Amniotic epithelial cell (primary cell): ENCODE measurements around the gene SLC23A2.

Experiments used
- DNase-seq: peaks from one replicate; pipeline ENCODE4 v3.0.0-alpha.2; 2010; ENCODE audit warnings: low read depth

Gene SLC23A2

DNA sequence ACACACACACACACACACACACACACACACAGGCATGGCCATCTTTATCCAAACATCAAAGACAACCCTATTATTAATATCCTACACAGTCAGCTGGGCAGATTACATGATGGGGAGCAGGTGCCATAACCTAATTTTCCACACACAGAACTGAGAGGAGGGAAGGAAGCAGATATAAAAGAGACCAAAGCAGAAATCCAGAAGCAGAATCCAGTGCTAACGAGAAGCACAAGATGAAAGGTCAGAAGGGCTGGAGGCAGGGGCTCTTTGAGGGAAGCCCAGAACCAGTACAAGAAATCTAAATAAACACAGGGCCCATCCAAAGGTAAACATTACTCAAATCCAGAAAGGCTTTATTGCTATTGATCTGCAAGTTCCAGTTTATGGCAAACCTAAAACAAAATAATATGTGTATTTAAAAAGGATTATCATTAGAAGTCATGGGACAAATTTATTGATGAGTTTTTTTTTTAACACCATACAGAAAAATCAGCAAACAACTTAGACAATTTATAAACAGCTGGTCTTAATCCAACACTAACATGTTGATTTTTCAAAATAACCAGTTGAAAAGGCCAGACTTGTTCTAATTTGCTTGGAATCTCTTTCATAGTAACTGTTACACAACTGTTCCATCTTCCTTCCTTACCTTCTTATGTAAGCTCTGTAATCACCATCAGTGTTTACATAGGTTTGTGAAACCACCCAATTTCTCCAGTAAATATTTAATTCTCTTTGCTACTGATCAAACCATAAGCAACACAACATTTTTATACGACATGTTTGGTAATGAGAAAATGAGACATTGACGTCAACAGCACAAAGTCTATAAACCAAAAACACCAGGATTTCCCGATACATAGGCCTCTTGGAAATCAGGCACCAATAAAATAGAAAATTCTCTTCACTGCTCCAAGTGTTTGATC lies 34.2 kb downstream of the SLC23A2 start:
- DNase-seq = peak; percentile 40

DNA sequence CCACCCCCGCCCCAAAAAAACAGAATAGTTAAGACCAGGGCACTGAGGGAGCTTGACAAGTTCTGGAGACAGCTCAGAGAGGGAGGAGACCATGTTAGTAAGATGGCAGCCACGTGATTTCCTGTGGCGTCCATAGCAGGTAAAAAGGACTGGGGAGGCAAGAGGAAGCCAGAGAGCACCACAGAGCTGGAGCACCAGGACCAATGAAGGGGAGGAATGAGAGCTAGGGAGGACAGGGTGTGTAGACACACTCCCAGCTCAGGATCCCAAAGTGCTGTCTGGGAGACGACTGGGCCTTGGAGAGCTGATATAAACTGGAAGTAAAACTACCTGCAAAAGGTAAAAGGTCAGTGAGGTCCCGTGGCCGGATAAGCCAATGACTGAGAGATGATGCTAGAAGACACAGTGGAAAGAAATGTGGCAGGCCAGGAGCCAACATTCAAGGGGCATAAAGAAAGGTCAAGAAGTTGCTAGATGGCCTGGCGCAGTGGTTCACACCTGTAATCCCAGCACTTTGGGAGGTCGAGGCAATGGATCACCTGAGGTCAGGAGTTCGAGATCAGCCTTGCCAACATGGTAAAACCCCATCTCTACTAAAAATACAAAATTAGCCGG lies 39.0 kb downstream of the SLC23A2 start:
- DNase-seq = peak; percentile 36

DNA sequence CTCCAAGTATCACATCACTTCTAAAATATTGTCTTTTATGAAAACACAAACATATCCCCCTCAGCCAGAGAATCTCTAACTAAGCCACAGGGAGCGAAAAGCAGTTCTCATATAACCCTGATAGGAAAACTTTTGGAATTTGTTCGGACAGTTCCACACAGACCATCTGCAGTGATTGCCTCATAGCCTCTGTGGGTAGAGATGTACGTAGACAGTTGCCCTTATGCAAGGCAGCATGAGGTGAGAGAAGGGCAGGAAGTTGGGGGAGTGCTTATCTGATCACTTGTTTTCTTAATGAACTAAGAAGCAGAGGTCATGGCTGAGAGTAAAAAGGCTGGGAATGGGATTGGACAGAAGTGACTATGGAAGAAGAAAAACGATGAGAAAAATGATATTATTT lies 39.6 kb downstream of the SLC23A2 start:
- peak; percentile 98 for DNase-seq

DNA sequence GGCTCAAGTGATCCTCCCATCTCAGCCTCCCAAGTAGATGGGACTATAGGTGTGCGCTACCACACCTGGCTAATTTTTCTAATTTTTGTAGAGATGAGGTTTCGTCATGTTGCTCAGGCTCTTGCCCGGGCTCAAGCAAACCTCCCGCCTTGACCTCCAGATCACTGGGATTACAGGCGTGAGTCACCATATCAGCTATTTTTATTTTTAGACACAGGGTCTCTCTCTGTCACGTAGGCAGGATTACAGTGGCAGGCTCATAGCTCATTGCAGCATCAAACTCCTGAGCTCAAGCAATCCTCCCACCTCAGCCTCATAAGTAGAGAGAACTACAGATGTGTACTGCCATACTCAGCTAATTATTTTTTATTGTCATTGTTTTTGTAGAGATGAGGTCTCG lies 41.7 kb downstream of the SLC23A2 start:
- DNase-seq = peak; percentile 78

DNA sequence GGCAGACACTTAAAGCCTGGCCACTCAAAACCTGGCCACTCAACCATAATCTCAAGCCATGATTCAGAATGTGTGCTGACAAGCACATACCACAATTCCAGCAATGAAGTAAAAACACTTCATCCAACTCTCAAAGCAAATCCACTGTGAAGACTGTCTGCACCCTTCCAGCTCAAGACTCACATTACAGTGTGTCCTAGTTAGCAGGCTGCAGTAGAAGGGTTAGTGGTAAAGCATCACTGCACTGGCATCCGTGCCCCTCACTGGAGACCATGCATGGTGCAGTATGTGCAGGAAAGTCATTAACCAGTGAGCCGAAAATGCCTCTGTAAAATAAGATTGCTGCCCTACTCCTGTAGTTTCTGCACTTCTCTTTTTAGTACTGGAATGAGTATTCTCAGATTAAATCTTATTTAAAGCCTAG lies 43.4 kb downstream of the SLC23A2 start:
- peak; percentile 60 for DNase-seq

DNA sequence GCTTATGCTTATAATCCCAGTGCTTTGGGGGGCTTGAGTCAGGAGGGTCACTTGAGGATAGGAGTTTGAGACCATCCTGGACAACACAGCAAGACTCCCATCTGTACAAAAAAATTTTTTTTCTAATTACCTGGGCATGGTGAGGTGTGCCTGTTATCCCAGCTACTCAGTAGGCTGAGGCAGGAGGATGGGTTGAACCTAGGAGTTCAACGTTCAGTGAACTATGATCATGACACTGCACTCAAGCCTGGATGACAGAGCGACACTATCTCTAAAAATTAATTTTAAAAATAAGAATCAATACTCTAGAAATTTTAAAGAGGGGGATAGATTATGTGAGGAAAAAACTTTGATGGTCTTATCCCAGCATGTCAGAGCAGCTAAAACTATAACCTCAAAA lies 44.1 kb downstream of the SLC23A2 start:
- DNase-seq = no peak

DNA sequence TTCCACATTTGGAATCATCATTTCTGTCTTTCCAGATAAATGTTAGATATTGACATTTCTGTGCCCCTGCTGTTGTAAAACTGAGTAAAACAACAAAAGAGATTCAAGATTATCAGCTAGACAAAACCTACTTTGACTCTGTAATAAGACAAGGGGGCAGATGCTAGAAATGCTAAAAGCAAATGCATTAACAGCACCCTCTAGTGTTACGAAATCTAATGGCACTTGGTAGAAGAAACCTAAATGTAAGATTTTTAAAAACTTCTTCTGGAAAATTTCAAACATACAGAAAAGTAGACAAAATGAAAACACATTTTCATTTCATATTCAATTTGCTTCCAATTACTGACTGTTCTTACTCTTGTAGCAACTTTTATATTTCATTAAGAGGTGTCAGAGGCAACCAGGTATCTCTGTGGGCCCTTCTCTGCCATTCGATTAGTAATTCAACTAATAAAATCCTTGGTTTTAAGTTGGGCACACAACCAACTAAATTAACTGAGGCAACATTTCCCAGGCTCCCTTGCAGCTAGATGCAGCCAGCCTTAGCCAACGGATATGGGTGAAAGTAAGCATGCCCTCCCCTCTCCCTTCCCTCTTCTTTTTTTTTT lies 45.0 kb downstream of the SLC23A2 start:
- DNase-seq = peak; percentile 68

DNA sequence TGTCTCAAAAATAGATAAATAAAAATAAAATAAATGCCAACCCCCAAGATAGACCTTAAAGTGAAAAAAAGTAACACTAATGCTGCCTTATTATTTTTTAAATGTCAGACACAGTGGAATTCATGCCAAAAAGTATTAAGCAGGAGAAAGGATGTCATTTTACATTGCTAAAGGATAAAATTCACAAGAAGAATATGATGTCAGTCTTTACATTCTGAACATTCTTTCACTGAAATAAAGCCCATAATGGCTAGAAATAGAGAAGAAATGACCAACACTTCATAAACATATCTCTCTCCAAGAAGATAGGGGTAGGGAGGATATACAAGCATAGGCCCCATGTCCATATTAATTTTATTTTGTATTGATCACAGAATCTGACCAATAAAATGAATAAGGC lies 47.4 kb downstream of the SLC23A2 start:
- DNase-seq = peak; percentile 35

DNA sequence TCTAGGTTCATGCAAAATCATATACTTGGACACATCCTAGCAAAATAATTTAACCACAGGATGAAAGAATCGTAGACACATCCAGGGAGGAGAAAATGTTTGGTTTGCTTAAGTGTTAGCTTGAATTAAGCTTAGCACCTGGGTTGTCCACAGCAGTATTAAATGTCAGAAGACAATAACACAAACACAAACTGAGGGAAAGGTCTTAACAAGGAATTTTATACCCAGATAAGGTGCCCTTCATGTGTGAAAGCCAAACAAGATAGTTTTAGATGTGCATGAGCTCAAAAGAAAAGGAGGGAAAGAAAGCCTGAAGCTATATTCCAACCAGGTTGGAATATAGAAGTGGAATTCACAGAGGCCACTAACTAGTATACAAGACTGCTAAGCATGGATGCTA lies 49.1 kb downstream of the SLC23A2 start:
- no peak for DNase-seq

DNA sequence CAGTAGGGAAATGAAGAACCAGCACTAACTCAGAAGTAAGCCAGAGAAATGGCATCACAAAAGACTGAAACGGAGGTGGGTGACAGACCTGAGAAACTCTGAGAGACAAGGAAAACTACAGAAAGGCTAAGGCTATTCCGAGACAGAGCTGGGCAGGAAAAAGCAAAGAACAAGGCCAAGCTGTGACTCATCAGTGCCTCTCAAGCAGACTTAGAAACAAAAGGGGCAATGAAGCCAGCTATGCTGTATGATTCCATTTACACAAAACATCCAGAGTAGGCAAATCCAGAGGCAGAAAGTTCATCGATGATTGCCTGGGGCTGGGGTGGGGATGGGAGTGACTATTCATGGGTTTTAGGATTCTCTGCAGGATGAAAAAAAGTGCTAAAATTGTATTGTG lies 50.0 kb downstream of the SLC23A2 start:
- peak; percentile 74 for DNase-seq

DNA sequence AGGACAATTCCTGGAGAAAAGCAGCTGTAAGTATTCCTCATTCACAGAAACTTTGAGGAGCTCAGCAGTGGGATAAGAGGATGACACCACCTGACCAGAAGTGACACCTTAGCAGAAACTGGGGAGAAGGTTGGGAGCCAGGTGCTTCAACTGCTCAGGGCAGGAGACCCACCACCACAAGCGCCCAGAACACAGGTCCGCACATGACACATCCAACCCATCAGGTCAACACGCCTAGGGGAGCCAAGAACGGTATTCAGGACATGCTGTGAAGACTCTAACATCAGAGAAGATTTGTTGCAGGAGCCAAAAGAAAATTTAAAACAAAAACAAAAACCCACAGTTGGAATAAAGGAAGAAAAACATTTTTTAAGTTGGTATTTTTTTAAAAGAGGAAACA lies 50.5 kb downstream of the SLC23A2 start:
- no peak for DNase-seq

DNA sequence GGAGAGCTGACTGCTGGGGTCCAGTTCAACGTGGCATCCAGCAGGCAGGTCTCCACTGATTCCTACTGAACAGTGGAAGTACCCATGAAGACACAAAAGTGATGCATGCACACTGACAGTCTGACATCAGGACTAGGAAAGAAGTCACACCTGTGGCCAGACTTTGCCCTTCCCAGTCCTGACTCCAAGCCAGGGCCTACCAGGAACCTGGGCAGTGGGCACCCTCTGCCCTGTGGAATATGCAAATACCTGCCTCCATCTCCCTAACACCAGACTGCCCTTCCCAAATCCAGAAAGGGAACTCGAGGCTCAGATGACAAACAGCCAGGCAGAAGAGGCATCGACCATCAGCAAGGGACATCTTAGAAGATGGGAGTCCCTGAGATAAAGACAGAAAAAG lies 50.9 kb downstream of the SLC23A2 start:
- no peak for DNase-seq

DNA sequence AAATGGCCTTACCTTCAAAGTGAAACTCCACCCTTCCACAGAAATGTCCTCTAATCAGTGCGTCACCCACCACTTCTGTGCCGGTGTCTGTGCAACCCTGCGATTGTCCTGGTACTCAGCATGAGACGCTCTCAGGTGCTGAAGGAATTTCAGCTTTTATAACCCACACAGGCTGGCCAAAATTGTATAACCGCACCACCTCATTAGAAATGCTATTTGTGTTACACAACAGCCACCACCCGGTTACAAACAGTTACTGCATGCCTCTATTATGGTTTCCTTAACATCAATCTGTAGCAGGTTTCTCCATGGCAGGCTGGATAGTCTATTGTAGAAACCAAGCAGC lies 51.5 kb downstream of the SLC23A2 start:
- DNase-seq = peak; percentile 47

DNA sequence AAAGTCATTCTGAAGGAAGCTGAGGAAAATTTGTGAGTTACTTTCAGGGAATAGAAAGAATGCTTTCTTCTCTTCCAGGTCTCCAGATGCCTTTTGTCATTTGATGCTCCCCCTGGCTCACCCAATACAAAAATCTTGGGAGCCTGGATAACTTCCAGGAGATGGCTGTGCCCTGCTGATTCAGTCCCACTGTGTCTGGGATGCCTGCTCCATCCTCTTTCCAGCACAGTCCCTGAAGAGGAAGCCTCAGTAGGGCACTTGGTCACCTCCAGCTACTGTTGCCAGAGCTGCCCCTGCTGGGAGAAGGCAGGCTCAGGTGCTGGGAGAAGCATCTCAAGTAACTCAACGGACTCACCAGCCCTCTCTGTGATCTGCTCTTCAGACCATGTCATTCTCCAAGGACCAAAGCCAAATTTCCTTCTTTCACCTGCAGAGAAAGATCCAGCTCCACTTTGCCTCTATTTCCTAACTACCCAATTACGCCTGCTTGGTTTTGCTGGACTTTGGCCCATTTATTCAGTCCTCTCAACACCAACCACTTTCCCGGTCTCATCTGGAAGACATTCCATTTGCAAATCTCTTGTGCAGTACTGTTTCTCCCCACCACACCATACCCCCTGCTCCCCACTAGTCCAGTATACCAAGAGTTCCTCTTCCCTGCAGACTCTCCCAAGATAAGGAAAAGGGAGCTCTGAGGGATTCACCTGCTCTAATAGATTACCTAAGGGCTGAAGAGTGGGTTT lies 53.3 kb downstream of the SLC23A2 start:
- no peak for DNase-seq

DNA sequence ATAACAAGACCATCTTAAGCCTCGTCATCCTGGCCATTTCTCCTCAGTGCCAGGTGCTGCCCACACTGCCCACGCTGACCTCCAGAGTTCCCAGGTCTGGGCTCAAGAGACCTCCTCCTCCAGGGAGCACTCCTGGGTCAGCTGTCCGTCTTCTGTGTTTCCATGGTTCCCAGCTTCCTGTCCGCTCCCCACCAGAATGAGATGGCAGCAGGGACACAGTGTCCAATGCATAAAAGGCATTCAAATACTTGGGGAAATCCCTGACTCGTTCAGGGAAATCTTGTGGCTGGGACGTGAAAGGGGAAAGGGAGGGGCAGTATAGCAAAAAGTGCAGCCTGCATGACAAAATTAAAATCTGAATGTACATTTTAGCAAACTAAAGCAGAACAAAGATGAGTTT lies 54.3 kb downstream of the SLC23A2 start:
- DNase-seq = no peak

DNA sequence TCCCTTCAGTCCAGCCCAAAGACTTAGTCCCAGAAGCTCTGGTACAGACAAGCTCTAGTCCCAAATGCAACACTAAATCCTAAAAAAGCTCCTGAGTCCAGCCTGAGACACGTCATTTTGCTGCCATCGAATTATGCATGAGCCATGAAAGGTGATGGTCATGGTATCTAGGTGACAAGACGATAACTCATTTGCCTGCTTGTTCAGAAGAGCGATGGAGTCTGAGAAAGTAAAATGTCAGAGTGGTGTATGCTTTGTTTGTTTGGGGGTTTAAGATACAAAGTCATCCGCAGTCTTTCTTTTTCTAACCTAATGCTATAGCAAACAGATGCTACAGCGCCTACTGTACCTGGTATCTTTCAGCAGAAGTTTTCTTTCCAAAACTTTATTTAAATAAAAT lies 54.7 kb downstream of the SLC23A2 start:
- DNase-seq = no peak

DNA sequence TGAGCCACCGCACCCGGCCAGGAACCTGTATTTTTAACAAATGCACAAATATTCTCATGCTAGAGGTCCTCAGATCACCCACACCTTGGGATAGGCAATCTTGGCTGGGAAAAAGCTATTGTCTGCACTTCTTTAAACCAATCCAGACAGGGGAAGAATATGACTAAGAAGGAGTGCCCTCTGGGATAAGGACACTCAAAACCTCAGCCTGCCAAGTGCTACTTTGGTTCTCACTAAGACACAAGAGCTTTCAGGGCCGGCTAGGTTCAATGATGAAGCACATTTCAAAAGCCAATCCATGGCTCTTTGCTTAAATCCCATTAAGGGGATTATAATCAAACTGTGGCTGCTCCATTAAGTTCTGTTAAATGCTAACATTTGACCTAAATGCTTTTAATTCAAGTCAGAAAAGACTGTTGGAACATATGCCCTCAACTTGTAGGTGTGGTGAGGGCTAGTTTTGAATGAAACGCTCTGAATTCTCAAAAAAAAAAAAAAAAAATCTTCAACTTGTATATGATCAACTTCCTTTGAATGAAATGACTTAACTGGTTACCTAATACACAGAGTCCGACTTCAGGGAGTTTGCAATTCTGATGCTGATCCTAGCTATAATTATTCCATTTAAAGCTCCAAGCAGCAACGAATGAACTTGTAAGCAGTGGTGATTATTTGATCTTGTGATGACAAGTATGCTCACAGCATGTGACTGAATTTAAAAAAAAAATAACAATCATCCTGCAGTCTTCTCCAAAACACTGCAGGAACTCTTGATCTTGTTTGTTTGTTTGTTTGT lies 56.6 kb downstream of the SLC23A2 start:
- no peak for DNase-seq

DNA sequence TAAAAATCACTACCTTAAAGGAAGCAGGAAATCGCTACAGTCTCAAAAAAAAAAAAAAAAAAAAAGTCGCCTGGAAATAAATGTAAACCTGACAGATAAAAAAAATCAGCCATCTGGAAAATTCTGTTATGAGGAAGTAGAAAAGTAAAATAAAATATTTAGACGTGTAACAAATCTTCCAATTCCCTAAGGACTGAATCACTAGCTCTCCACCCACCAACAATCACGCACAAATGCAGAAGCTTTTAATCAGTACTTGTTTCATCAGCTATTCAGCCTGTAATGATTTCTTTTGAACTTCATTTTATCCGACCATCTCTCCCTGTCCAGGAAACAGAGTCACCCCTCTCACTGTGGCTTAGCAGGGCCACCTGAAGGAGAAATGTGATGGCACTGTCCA lies 59.0 kb downstream of the SLC23A2 start:
- DNase-seq = no peak

DNA sequence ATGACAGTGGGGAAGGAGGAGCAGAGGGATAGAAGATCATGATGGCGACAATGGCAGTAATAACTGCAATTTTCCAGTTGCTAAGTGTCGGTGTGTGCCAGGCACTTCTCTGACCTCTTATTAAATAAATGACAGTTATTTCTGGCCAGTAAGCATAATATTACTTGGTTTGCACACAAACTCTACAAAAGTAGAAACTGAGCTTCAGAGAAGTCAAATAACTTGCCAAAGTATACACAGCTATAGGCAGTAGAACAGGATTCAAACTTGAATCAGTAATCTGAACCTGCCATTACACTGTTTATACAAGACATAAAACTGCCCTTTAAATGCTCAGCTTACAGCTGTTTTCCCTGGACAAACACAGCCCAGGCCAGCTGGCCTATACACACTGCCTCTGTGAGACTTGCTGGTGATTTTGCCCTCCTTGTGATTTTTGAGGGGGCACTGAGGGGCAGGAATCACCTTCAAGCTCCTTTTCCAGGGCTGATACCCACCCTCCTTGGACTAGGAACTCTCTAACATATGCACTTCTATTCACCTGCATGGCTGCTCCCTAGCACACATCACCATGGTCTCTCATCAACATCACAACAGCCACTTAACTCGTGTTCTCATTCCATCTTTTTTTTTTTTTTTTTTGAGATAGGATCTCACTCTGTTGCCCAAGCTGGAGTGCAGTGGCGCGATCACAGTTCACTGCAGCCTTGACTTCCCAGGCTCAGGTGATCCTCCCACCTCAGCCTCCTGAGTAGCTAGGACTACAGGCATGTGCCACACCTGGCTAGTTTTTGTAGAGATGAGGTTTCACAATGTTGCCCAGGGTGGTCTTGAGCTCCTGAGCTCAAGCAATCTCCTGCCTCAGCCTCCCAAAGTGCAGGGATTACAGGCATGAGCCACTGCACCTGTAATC lies 63.6 kb downstream of the SLC23A2 start:
- DNase-seq = no peak

DNA sequence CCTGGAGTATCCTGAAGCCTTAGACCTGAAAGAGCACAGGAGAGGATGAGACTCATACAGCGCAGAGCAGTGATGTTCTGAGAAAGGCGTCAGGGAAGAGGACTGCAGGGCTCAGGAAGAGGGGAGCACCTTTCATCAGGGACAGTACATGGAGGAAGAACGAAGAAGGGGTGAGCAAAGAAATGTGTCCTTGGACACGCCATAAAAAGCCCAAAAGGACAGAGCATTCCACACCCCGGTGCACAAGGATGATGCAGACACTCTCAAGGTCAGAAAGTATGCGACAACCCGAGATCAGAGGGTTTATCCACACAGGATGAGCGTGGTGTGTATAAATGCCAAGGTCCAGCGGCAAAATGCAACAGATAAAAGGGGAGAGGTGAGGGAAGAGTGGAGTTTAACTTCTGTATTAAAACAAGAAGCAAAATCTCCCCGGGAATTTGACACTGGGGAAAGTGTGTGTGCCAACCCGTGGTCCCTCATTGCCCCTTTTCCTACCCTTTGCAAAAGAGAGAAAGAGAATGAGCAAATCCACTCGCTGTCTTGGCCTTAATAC lies 64.4 kb downstream of the SLC23A2 start:
- no peak for DNase-seq
